ENCODE data around the gene P2RY6.

Gene P2RY6

GRCh38 chr11:73237471-73238290, 34.5 kb upstream of the P2RY6 start:
- no peak for DNase-seq

- DNase-seq = no peak
These were observed 33.0 kb upstream of the P2RY6 start for GRCh38 chr11:73239111-73239521.

DNA sequence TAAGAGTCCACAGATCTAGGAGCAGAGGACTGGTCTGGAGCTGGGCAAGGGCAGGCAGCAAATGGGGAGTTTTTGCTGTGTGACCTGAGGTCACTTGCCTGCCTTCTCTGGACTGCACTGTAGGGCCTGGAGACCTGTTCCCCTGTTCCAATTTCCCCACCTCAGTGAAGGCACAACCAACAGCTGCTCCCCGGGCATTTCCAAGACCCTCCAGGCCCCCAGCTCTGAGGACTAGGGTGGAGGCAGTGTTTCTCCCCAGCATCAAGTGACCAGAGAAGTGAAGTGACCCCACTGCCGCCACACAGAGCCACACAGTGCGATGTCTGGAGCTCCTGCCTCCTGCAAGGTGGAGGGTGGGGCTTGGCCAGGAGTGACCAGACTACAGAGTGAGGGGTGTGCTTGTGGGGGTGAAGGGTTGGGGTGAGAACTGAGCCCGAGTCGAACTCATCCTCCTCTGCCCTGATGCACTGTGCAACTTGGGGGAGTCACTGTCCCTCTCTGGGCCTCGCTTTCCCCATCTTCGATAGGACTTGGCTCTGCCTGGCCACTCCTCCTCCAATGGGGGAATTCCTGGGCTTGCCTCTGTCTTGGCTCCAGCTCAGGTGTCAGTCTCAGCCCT, 32.5 kb upstream of the P2RY6 start:
- DNase-seq = no peak

DNA sequence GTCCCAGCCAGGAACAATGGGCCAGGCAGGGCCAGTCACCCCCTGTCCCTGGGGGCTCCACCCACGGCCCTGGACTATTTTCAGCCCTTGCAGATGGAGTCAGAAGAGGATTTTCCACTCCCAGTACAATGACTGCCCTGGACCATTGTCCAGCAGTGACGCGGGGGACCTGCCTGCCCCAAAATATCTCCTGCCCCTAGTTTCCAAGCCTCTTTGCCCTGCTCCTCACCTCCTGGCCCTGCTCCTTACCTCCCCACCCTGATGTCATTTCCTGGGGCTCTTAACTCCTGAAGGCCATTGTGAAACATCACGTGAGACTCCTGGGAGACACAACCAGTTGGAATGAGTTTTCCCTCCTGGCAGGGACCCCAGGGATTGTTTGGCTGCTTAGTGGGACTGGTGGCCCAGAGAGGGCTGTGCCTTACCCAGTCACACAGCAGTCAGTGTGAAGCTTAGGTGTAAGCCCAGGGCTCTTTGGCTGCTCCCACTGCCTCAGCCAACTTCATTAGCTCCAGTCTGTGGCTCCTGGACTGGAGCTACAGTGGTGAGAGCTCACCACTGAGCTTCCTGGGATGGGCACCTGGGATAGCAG, 31.9 kb upstream of the P2RY6 start:
- no peak for DNase-seq

DNA sequence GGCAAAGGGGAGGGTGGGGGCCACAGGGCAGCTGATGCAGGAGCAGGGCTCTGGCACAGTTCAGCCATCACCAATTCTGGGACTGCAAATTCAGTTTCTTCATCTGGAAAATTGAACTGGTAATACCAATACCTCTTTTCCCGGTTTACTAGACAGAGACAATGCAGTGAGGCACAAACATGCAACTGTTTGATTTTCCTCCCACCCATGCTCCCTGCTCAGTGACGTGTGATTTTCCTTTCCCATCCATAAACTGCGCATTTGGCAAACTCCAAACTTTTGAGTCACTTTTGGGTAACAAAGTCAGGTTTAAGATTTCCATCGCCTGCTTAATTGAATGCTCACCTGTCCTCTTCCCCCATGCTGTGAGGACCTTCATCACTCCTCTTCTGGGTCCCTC, 30.8 kb upstream of the P2RY6 start:
- no peak for DNase-seq

DNA sequence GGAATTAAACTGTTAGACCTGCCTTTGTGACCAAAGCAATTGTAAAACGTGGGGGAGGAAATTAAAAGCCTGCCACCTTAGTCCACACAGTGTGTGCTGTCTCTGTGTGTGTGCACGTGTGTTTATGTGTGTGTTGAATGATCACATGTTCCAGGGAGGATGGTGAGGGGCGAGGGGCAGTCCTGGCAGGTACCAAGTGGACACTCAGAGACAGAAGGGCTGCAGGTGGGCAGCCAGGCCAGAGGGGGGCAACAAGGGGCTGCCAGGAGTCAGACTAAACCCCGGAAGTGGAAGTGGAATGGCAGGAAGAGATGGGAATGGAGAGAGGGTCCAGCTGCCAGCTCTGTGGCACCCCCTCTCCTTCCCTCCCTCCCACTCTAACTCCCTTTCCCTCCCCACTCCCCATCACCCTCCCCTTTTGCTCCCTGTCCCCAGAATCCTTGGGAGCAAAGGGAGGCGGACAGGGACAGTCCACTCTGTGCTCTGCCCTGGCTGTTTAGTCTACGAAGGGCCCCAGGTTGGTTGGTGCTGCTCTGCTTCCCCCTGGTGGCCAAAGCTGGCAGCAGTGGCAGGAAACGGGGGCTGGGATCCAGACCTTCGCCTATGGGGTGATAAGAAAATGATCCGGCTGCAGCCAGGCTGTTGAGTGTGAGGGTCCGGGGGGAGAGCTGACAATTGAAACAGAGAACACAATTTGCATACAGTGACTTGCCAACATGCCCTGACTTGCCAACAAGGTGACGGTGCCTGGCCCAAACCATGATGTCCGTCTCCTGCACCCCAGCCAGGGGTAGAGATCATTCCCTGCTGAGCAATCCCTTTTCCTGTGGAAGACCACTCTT, 29.7 kb upstream of the P2RY6 start:
- peak in 13 of 14 donors; percentile 10 to 73 (median 45) for DNase-seq

GRCh38 chr11:73243093-73243485, 29.0 kb upstream of the P2RY6 start:
- DNase-seq = no peak

GRCh38 chr11:73244589-73245240, 27.4 kb upstream of the P2RY6 start:
- DNase-seq = no peak

- no peak for DNase-seq
These were observed 26.7 kb upstream of the P2RY6 start for GRCh38 chr11:73245461-73245860.

GRCh38 chr11:73246303-73246702, 25.8 kb upstream of the P2RY6 start:
- DNase-seq = no peak

- no peak for DNase-seq
These were observed 23.5 kb upstream of the P2RY6 start for GRCh38 chr11:73248526-73249185.

- DNase-seq = no peak
These were observed 22.8 kb upstream of the P2RY6 start for GRCh38 chr11:73249304-73249703.

DNA sequence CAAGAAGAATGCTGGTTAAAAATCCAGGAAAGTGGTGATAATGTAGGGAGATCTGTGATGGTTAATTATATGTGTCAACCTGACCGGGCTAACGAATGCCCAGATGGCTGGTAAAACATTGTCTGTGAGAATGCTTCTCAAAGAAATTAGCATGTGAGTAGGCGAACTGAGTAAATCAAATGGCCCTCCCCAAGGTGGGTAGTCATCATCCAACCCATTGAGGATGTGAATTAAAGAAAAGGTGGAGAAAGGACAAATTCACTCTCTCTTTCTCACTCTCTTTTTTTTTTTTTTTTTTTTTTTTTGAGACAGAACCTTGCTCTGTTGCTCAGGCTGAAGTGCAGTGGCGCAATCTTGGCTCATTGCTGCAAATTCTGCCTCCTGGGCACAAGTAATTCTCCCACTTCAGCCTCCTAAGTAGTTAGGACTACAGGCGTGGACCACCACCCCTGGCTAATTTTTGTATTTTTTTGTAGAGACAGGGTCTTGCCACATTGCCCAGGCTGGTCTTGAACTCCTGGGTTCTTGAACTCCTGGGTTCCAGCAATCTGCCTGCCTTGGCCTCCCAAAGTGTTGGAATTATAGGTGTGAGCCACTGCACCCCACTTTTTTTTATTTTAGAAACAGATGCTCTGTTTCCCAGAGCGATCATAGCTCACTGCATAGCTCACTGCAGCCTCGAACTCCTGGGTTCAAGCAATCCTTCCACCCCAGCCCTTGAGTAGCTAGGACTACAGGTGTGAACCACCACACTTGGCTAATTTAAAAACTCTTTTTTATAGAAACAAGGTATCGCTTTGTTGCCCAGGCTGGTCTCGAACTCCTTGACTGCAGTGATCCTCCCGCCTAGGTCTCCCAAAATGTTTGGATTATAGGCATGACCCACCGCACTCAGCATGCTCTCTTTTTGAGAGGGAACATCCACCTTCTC, 22.0 kb upstream of the P2RY6 start:
- no peak for DNase-seq

DNA sequence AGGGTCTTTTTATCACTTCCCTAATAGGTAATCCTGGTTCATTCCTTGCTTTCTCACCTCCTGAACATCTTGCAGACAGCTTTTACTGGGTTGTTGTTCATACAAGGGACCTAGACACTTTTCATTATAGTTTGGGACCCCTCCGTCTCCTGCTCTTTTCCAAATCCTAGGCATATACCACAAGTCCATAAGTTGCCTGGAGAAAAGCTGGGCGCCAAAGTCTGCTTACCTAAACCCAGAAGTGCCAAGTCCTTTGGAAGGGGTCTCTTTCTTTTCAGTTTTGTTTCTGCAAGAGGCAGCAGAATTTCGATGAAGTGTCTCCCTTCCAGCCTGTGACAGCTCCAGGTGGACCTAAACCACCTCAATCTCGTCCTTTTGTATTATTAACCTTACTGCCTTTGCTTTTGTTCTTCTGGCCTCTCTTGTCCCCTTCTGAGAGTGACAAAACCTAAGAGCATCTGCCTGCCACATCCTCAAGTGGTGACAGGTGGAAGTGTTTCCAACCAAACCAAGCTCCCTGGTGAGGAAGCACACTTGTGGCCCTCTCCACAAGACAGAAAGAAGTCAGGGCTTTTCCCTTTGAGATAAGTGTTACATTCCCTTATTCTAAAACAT, 19.5 kb upstream of the P2RY6 start:
- no peak for DNase-seq

DNA sequence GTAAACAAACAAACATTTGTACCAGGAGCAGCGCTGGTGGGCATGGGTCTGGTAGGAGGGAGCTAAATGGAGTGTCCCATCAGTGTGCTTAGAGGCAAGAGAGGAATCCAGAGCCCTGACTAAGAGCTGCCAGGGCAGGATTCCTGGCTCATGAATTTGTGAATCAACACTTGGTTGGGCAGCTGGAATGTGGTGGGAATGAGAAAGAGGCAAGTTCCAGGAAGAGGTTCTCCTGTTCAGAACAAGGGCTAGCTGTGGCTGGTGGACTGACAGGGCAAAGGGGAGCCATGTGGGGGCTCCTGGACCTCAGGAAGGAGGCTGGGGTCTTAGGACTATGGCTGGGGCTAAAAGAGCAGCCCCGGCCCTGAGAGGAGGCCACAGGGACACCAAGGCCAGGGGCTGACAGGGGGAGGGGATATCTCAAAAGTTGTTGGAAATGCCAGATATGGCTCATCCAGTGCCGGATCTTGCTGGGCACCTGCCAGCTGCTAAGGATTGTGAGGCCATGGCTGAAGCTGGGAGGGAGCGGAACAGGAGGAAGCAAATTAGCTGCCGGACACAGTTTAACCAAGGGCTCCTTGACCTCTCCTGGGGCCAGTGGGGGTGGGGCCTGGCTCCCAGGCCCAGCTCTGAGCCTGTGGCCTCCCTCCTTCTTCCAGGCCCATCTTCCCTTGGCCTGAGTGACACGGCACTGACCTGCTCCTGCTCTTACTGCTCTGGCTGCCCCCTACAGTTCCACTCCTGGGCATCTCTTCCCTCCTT, 14.6 kb upstream of the P2RY6 start:
- peak in 3 of 14 donors; percentile 7 to 77 (median 12) for DNase-seq

GRCh38 chr11:73258104-73259035, 13.8 kb upstream of the P2RY6 start:
- no peak for DNase-seq

DNA sequence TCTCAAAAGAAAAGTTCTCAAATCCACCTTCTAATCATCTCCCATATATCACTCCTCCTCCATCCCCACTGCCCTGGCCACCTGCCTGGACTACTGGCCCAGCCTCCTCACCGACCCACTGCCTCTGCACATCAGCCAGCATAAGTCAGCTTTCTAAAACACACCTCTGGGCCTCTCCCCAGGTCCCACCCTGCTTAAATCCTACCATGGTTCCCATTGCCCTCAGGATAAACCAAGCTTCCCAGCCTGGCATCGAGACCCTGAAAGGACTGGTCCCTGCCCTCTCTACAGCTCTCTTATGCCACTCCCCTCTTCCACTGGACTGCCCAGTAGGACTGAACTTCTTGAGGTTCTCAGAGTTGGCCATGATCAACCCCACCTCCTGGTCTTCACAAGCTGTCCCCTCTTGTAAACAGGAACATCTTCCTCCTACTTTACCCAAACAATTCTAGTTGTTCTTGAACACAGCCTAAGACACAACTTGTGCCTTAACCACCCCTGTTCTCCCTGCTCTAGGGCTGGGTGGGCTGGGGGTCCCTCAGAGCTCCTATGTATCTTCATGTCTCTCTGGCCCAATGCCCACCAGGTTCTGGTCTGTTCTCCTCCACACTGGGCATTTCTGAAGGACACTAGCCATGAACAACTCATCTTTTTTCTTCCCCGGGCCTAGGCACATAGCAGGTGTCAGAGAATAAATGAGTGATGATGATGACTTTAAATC, 12.6 kb upstream of the P2RY6 start:
- DNase-seq = no peak

DNA sequence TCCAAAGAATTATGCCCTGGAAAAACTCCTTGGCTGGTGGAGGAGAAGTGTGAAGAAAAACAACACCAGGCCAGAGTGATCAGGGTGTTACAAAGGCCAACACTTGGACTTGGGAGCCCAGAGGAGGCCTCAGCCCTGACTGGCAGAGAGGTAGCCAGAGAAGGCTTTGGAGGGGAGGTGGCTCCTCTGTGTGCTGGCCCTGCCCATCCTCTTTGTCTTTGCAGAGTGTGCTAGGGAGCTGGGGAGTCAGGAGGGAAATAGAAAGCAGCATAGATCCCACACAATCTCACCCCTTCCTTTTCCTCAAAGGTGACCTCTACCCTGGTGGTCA, 12.0 kb upstream of the P2RY6 start:
- no peak for DNase-seq

Measured in C1 segment of cervical spinal cord (tissue), 14 donors.